Neural cell (in vitro differentiated cells): Measurements from ENCODE around the gene PCMTD2. TPM values are rescaled to one million over a fixed set of nuclear protein-coding genes. Genes with fewer than 3 reads are reported as not detected.

Experiments used
- H2AFZ ChIP-seq: fragments of 200-600, 300-800 bp; sonication (generic), shearing (Covaris generic); 2 replicates; pipeline ENCODE4 v1.6.0; 2014; ENCODE audit warnings: low read depth, mild to moderate bottlenecking, antibody characterized with exemption, low read length, moderate library complexity
- H3F3A ChIP-seq: fragments of 200-600 bp; shearing (Covaris generic); 2 replicates; pipeline ENCODE4 v1.6.1; 2016; ENCODE audit warnings: mild to moderate bottlenecking, moderate library complexity, mixed read lengths, antibody characterized with exemption, low read length; ENCODE audit not compliant: insufficient read depth, poor library complexity, severe bottlenecking
- H3K27ac ChIP-seq: fragments of 200-600, 300-800 bp; sonication (generic), shearing (Covaris generic); 2 replicates; pipeline ENCODE4 v1.5.1; 2014; ENCODE audit warnings: mild to moderate bottlenecking, low read length, moderate library complexity
- H3K27me3 ChIP-seq: fragments of 300-800, 200-600 bp; sonication (generic), shearing (Covaris generic); 2 replicates; pipeline ENCODE4 v1.6.0; 2014; ENCODE audit warnings: mild to moderate bottlenecking, low read depth, low read length, moderate library complexity; ENCODE audit not compliant: insufficient read depth
- H3K36me3 ChIP-seq: fragments of 300-800, 200-600 bp; sonication (generic), shearing (Covaris generic); 2 replicates; pipeline ENCODE4 v1.5.1; 2014; ENCODE audit warnings: mild to moderate bottlenecking, antibody characterized with exemption, low read length, moderate library complexity; ENCODE audit not compliant: insufficient read depth
- H3K4me2 ChIP-seq: fragments of 300-800, 200-600 bp; sonication (generic), shearing (Covaris generic); 2 replicates; pipeline ENCODE4 v1.6.0; 2014; ENCODE audit warnings: mild to moderate bottlenecking, low read length
- H3K4me3 ChIP-seq: fragments of 300-800, 200-600 bp; sonication (generic), shearing (Covaris generic); 2 replicates; pipeline ENCODE4 v1.5.1; 2014; ENCODE audit warnings: mild to moderate bottlenecking, low read length, moderate library complexity
- H3K79me2 ChIP-seq: fragments of 200-600 bp; shearing (Covaris generic); replicated peaks from 2 replicates; pipeline ENCODE4 v1.6.0; 2014; ENCODE audit warnings: mild to moderate bottlenecking, low read length, moderate library complexity; ENCODE audit not compliant: insufficient read depth
- H3K9ac ChIP-seq: fragments of 300-800, 200-600 bp; sonication (generic), shearing (Covaris generic); 2 replicates; pipeline ENCODE4 v1.6.1; 2016; ENCODE audit warnings: mild to moderate bottlenecking, low read length, mixed read lengths
- H3K9me2 ChIP-seq: fragments of 200-600 bp; shearing (Covaris generic); 2 replicates; pipeline ENCODE4 v1.6.1; 2016; ENCODE audit warnings: mild to moderate bottlenecking, low read length, mixed read lengths; ENCODE audit not compliant: insufficient read depth
- H3K9me3 ChIP-seq: fragments of 200-600, 300-800 bp; sonication (generic), shearing (Covaris generic); 2 replicates; pipeline ENCODE4 v1.6.1; 2016; ENCODE audit warnings: mild to moderate bottlenecking, mixed run types, low read length, moderate library complexity, mixed read lengths
- H4K20me1 ChIP-seq: fragments of 200-600 bp; shearing (Covaris generic); 2 replicates; pipeline ENCODE4 v1.6.1; 2016; ENCODE audit warnings: mild to moderate bottlenecking, mixed run types; ENCODE audit not compliant: insufficient read depth
- CTCF ChIP-seq: fragments of 450-650 bp; IDR thresholded peaks from 2 replicates; pipeline ENCODE4 v1.5.1; 2014; ENCODE audit warnings: antibody characterized with exemption, mild to moderate bottlenecking, moderate library complexity; ENCODE audit not compliant: poor library complexity, severe bottlenecking
- EP300 ChIP-seq: fragments of 450-650 bp; conservative IDR thresholded peaks from 2 replicates; pipeline ENCODE4 v1.6.1; 2014; ENCODE audit warnings: antibody characterized with exemption, mild to moderate bottlenecking, moderate library complexity; ENCODE audit not compliant: poor library complexity, severe bottlenecking
- EZH2 ChIP-seq: fragments of 200-600, 300-800 bp; shearing (Covaris generic), sonication (generic); IDR thresholded peaks from 2 replicates; pipeline ENCODE4 v1.6.1; 2014; ENCODE audit warnings: antibody characterized with exemption, low read length, borderline replicate concordance, mild to moderate bottlenecking; ENCODE audit not compliant: insufficient read depth, poor library complexity, severe bottlenecking
- MXI1 ChIP-seq: fragments of 450-650 bp; conservative IDR thresholded peaks from 2 replicates; pipeline ENCODE4 v1.6.1; 2014; ENCODE audit warnings: antibody characterized with exemption, mild to moderate bottlenecking; ENCODE audit not compliant: poor library complexity, severe bottlenecking
- POLR2AphosphoS5 ChIP-seq: IDR thresholded peaks from 2 replicates; pipeline ENCODE4 v1.6.1; 2012
- RAD21 ChIP-seq: fragments of 450-650 bp; conservative IDR thresholded peaks from 2 replicates; pipeline ENCODE4 v1.6.1; 2014; ENCODE audit warnings: antibody characterized with exemption, mild to moderate bottlenecking, moderate library complexity
- REST ChIP-seq: IDR thresholded peaks from 2 replicates; pipeline ENCODE4 v1.6.1; 2012; ENCODE audit warnings: borderline replicate concordance
- SMC3 ChIP-seq: fragments of 450-650 bp; conservative IDR thresholded peaks from 2 replicates; pipeline ENCODE4 v1.6.1; 2014; ENCODE audit warnings: antibody characterized with exemption, mild to moderate bottlenecking, moderate library complexity; ENCODE audit not compliant: poor library complexity
- TAF1 ChIP-seq: IDR thresholded peaks from 2 replicates; pipeline ENCODE4 v1.6.1; 2012; ENCODE audit warnings: low read depth
- polyA plus RNA-seq: library from polyadenylated mRNA; depleted of rRNA; stranded (reverse); fragments of >200 nt; gene quantifications from 2 replicates; pipeline ENCODE4 v1.2.3, GENCODE V29; 2014

The PCMTD2 gene
- polyA plus RNA-seq, 1 donor from 2014 or later: 270 TPM

- no peaks in the 10 kb centered on the region for H4K20me1 ChIP-seq
- no peaks in the 10 kb centered on the region for H3F3A ChIP-seq
- H3K27ac ChIP-seq: no peak overlapping the region
- H2AFZ ChIP-seq: no peak overlapping the region
- H3K9ac ChIP-seq: no peak overlapping the region
- H3K4me2 ChIP-seq: no peak overlapping the region
- H3K79me2 ChIP-seq: no peaks in the 10 kb centered on the region
- no peaks in the 10 kb centered on the region for H3K9me2 ChIP-seq
- no peaks in the 10 kb centered on the region for H3K9me3 ChIP-seq
- no peak overlapping the region for H3K4me3 ChIP-seq
- TF ChIP-seq CTCF (no peak), REST (no peak), EP300 (no peak), TAF1 (no peak), SMC3 (no peak)
- H3K27me3 ChIP-seq: no peaks in the 10 kb centered on the region
- H3K36me3 ChIP-seq: no peaks in the 10 kb centered on the region
Observed at GRCh38 chr20:64278317-64278681, 22.8 kb downstream of the PCMTD2 start.

DNA sequence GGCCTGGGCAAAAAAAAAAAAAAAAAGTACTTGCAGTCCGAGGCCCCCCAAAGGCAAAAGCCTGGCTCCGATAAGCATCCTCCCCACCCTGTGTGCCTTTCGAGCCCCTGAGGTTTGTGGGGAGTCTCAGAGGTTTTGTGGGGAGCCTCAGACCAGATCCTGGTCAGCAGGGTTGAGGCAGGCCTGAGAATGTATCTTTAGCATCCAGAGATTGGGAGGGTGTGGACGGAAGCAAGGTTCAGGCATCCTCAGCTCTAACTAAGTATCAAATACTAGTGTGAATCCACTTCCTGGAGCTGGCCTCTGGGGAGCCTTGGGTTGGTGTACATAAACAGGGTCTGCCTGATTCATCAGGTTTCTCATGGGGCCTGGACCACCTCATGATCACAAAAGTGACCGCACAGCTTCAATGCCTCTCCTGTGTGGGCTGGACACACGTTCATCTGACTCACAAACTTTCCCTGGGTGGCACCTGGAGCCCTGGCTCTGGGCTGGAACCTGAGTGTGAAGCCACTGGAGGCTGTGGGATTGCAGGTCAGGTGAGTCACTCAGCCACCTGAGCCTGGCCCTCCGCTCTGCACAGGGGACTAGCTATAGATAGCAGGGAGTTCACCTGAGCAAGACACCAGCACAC lies 24.4 kb downstream of the PCMTD2 start:
- Histone ChIP-seq H3K9ac (no peak overlapping the region), H2AFZ (no peak overlapping the region), H3K9me3 (no peaks in the 10 kb centered on the region), H3F3A (no peaks in the 10 kb centered on the region), H4K20me1 (no peaks in the 10 kb centered on the region), H3K9me2 (no peaks in the 10 kb centered on the region), H3K27me3 (no peaks in the 10 kb centered on the region), H3K36me3 (no peaks in the 10 kb centered on the region), H3K4me2 (no peak overlapping the region), H3K79me2 (no peaks in the 10 kb centered on the region), H3K27ac (no peak overlapping the region), H3K4me3 (no peak overlapping the region)
- TF ChIP-seq REST (no peak), SMC3 (no peak), RAD21 (no peak), EP300 (no peak), MXI1 (no peak), POLR2AphosphoS5 (no peak), CTCF (no peak), EZH2 (no peak), TAF1 (no peak)
